Measurements from ENCODE around the gene KBTBD12.

KBTBD12 gene

DNA sequence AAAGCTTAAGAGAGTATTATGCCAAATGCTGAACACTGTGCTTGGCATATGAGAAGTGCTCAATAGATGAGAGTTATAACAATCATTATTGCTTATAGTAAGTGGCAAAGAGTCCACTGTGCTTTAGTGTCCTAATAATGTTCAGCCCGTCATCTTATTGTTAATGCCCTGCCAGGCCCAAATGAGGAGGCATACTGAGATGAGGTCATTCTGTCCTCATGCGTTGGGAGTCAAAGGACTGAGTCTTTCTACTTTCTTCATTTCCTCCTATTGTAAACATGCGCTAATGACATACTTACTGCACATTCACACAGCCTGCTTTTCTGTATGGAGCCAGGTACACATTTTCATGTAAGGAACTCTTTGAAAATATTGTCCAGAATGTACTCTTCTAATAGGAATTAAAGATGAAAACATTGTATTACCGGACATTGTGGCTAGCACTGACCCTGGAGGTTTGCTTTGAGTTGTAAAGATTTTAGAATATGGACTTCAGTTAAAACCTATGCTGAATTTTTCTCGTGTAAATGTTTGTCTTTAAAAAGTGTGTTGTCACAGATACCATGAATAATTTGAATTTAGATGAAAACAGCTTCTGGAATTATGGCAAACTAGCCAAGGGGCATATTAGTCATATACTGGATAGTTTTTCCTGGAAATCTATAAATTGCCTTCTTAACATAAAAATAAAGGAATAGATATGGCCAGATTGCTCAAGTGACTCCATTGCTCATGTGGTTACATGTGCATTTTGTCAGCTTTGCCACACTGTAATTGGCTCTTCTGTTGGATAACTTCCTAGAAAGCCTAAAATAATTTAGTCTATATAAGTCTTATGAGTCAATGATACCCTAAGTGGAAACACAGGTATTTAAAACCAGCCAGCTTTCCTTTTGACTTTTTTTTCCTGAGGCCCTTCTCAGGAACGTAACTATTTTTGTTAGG lies 38.3 kb downstream of the KBTBD12 start:
- DNase-seq = no peak

DNA sequence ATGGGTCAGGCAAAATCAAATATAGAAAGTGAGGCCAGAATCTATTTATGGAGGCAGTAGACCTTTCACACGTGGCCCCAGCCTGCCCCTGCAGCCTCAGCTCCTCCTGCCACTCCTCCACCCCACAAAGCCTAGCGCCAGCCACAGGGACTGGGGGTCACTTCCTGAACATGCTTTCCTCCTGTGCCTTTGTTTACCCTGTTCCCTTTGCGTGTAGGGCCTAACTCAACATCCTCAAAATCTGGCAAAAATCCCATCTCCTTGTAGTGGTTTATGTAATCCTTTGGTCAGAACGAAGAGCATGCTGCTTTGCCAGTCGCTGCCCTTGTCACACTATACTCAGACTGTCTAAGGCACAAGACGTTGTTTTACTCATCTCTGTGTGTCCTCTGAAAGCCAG lies 39.6 kb downstream of the KBTBD12 start:
- no peak for DNase-seq

DNA sequence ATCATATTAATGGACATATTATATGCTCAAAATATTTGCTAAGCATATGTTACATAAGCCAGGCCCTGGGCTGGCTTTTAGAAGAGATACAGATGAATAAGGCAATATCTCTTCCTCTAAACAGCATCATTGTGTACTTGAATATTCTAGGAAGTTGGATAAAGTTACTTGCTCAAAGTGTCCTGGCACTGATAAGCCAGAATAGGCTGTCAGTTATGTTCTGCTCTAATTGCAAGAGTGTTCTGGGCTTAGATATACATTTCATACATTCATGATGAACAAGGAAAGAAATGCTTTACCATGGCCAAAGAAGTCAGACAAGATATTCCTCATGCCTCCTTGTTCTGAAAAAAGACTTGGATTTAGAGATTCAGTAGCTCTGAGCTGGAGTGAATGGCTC lies 40.7 kb downstream of the KBTBD12 start:
- no peak for DNase-seq

DNA sequence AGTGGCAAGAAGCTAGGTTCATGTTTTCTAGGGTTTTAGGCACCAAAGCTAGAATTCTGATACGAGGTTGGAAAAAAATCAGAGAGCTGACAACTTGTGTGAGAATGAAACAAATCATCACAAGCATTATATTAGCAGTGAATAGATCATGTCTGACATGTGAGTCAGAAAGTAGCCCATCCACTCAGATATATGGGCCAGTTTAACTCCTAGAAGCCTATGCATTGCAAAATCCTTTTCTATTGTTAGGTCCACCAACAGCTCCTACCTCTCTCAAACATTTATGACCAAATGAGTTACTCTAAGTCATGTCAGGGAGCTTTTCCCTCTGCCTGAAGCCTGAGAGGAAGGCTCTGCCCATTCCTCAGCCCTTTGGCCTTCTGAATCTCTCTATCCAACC lies 44.0 kb downstream of the KBTBD12 start:
- no peak for DNase-seq

DNA sequence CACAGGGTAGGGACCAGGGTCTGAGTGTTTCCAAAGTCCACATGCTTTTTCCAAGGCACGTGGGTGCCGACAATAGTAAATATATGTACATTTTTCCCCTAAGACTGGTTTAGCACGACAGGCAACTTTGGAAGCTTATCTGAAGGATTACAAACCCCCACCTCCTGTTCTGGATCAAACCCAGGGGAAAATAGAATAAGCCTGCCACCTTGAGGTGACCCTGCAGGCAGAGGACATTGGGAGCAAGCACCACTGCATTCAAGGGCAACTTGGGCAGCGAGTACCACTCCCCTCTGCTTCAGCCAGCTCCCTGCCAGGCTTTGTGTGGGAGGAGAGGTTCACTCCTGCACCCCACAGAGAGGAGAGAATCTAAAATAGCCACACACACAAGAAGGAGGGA lies 44.8 kb downstream of the KBTBD12 start:
- peak; percentile 62 for DNase-seq

DNA sequence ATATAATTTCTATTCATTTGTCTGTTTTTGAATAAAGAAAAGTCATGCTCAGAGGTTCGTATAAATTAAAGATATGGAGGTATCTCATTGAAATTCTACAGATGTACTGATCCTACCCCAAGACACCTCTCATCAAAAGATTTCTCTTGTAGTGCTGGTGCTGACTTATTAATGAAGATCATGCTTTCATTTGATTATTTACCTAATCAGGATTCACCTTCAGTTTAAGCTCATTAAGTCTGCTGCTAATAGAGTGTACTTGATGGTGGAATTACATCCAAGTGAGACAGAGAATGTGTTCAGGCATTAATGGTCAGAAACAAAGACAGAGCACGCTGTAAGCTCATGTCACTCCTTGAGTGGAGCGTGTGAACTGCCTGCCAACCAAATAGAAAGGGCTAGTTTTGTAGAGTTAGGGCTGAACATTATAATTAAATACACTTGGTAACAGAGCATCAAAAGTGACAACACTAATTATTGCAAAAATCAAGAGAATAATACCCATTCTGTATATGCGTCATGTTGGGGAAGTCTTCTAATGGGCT lies 45.5 kb downstream of the KBTBD12 start:
- DNase-seq = no peak

DNA sequence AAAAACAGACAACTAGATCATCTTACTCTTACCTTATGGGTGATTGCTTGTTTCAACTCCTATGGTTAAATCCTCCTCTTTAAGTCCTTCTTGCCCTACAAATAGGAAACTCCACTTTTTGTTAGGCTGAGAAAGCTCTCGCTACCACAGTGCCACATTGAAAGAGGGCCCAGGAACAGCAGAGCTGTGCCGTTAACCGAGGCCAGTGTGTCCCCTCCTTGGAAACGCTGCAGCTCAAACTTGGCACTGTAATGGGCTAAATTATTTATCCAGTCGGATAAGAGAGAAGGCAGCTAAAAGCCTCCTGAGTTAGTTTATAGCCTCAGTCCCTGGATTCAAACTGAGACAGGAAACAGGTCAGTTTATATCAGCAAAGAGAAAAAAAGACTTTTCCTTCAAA lies 46.1 kb downstream of the KBTBD12 start:
- no peak for DNase-seq

DNA sequence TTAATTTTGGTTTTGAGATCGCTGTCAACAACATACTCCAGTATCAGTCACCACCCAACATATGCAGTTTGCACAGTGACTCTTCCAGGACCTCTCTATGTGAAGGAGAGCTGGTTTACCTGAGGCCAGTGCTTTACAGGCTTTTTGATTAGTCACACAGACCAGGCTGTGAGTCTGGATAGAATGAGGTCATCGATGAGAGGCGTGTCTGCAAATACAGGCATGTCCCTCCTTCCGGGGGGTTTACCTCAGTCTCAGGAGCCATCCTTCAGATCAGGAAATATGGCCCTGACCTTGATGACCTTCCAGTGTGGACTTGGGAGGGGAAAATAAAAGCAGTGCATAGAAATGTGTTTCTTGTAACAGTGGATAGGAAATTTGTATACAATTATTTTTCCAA lies 46.9 kb downstream of the KBTBD12 start:
- DNase-seq = no peak

DNA sequence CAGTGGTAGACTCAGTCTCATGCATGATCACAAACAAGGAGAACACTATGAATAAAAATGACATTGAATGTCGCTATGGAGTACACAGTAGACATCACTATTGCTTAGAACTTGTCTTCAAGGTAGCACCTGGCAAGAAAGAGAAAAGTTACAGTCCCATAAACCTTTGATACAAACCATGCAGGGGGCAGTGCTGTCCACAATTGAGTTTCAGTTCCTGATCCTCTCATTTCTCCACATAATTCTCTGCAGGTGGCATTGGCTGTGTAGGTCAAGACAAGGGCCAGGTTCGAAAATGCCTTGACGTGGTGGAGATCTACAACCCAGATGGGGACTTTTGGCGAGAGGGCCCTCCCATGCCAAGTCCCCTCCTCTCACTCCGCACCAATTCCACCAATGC lies 47.9 kb downstream of the KBTBD12 start:
- no peak for DNase-seq

DNA sequence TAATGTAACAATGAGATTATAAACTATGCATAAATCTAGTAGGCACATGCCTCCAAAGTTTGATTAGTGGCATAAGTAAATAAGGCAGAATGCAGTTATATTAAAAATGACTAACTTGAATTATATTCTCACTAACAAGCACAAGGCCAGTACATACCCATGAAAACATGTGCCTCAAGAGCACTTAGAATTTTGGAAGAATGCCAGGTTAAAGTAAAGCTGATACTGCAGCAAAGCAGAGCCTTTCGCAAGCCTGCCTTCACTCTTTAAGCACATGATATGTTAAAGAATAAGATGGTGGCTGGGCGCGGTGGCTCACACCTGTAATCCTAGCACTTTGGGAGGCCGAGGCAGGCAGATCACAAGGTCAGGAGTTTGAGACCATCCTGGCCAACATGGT lies 49.0 kb downstream of the KBTBD12 start:
- no peak for DNase-seq

DNA sequence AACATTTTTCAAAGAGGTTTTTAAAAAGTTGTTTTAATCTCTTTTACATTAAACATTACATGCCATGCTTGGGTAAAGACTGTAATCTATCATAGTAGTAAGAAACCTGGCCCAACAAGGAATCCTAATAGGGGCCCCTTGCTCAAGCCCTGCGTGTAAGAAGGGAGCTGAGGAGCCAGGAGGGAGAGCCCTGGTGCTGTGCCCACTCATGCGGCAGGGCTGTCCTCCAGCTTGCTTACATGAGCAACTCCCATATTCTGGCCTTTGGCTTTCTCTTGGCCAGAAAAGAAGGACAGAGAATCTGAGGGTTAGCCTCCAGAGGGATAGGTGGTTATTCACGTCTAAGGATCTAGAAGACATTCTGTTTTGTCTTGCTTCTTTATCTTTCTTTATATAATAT lies 49.8 kb downstream of the KBTBD12 start:
- DNase-seq = no peak

DNA sequence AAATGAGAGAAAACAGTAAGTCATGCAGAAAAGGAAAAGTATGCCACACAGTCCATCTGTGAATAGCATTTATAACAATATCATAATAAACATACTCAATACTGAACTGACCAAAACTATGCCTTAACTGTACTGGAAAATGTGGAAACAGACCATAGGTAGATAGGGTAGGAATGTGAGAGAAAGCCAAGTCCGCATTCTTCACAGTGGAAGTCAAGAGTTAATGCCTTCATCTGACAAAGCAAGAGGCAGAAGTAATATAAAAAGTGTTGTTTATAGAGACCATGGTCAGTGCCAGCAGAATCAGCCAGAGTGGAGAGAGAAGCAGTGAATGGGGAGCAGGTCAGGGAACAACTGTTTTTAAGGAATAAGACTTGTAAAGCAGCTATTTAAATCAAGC lies 52.3 kb downstream of the KBTBD12 start:
- no peak for DNase-seq

DNA sequence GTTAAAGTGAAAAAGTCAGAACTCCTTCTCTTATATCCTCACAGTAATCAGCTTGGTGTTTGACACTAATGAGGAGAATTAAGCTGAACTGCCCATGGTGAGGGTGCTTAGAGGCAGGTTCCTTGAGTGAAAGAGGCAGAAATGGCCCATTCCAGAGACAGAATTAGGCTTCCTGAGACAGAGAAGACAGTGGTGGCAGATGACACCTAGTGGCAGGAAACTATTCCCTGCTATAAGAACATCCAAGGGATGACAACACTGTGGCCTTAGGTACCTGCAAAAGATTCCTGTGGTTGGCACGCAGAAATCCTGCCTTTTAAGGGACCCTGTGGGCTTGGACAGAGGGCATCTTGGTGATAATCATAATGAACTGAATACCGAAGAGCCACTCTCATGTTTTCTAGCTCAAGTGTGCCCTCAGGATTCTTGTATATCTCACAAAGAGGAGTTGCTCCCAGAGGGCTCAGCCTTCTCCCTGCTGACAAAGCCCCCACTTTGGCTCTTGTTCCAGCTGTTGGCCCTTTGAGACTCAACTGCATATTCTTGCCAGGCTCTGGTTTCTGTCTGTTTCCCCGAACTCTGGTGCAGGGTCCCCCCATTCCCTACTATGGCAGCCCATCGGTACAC lies 56.0 kb downstream of the KBTBD12 start:
- peak; percentile 67 for DNase-seq

DNA sequence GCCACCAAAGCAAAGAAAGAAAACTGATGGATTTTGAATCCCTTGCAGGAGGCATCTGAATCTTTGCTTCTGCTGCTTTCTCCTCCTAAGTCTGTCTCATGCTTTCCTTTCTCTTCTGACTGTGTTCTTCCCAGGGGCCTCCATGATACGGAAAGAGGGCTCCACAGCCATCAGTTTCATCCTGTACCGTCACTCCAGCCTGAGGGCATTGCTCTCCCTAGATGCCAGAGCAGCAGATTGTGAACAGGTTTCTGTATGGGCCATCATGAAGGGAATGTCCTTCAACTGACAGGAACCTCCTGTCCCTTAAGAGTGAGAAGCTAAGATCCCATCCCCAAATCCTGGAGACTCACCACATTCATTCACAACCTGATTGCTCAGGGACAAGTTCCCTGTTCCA lies 59.2 kb downstream of the KBTBD12 start:
- DNase-seq = no peak

DNA sequence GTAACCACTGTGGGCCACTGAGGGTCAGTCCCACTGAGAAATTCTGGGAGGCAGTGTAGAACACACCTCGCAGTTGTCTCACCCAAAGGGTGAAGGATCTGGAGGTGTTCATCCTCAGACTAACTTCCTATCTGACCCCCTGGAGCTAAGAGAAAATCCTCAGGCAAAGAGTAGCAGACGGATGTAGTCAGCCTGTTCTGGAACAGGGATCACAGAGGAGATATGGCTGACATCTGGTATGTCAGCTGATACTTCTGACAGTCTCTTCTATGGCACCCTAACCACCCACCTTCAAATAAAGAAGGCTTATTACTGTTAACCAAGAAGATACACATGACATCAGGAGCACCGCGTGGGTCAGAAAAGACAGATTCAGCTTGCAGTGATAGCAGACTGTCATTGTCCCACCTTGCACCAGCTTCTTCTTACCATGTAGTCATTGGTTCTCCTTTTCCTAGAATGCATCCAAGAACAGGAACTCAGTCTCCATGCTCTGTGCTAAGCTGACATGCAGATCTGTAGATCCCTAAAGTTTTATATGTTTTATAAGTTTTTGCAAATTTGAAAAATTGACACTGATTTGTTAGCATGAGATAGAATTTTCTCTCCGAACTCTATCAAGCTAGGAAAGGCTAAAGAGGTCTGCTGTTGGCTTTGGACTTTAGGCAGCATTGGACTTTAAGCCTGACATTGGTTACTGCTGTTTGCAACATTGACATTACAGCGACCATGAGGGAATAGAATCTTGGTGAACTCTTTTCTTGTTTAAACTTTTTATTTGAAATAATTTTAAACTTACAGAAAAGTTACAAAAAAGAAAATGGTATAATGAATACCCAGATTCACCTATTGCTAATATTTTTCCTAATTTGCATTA lies 60.4 kb downstream of the KBTBD12 start:
- no peak for DNase-seq

DNA sequence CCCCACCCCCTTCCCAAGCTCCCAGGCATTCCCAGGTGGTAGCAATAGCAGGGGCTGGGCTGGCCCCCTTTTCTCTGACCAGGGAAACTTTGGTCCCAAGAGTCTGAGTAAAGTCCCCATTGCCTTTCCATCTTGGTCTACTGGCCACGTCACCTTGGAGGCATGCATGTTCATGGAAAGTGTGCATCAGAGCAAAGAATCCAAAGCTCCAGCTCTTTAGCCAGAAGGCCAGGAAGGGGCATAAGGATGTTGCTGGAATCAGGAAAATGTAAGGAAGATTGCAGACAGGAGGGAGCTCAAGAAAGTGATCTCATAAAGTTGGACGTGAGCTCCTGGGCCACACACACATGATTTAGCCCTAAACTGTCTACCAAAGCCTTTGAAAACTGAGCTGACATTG lies 63.6 kb downstream of the KBTBD12 start:
- no peak for DNase-seq

DNA sequence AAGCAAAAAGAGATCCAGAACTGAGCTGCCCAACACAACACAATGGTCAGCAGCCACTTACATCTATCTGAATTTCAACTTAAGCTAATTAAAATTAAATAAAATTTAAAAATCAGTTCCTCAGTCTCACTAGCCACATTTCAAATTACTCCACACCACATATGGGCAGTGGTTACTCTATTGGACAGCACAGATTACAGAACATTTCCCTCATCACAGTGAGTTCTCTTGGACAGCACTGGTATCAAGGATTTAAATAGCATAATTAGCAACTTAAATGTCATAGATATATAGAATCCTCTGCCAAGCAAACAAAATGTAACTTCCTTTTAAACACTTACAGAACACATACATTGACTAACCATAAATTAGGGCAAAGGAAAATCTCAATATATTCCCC lies 64.4 kb downstream of the KBTBD12 start:
- DNase-seq = no peak

DNA sequence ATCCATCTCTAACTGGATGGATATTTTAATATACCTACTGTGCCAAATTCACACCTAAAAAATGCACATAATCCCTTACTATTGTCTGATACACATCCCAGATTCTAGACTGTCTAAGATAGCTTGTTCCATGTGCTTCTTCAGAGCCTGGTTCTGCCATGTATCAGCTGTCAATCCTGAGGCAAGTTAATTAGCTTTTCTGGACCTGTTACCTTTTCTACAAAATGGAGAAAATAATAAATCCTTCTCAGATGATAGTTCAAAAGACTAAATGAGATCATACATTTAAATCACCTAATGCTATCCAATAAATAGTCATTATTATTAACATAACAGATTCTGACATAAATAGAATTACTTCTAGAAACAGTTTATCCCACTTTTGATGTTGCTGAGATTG lies 66.1 kb downstream of the KBTBD12 start:
- no peak for DNase-seq

DNA sequence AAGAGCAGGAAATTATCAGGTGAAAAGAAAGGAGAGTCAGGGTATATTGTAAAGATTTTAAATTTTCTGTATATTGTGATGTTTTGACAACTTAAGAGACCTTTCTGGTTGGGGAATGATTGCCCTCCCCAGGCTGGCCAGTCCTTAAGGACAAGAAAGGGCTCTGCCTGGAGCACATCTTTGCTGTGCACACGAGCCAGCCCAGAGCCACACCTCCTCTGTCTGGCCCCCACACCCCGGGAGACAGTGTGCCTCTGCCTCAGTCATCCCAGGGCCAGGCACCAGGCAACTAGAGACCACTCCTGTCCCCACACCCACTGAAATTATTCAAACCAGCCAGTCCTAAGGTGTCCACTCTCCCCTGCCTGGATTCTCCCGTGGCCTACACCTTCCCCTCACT lies 67.1 kb downstream of the KBTBD12 start:
- no peak for DNase-seq

DNA sequence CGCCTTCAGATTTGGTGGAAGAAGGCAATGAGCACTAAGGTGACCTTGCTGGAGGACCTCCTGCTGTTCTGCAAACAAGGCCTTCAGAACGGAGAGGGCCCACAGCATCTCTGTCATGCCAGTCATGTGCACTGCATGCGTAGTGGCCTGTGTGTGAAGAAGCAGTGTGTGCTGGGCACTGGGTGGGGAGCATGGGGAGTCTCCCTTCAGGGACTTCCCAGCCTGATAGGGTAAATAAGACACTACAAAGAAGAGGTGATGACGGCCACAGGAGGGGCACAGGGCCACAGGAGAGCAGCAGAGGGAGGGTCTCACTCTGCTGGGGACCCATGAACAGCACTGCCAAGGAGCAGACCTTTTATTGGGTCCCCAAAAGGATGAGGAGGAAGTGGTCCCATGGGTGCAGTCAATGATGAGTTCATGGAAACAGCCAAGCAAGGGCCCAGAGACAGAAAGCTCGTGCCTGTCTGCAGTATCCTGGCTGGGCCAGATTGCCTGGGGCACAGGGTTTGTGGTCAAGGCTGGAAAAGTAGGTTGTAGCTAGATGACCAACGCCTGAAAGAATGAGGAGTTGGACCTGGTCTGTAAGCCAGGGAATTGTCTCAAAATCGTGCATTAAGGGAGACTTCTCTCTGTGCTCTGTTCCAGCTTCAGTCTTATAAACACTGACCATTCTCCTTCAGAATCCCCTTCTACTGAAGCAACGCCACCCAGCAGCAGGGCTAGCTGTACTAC lies 69.4 kb downstream of the KBTBD12 start:
- no peak for DNase-seq

DNA sequence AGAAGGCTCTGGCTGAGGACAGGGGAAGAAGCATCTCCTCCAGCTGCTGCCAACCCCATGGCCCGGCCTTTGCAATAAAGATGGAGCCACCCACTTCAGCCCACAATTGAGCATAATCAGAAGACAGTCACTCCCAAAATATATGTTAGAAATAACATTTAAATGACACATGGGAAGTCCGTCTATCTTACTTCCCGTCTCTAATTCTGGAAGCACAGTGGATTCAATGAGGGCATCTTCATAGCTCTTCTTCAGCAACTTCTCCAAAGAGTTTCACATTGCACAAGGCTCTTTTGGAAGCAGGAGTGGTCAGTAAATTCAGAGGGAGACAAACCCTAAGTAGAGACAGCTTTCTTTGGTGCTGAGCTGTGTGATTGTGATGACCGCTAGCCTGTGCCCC lies 70.2 kb downstream of the KBTBD12 start:
- no peak for DNase-seq

DNA sequence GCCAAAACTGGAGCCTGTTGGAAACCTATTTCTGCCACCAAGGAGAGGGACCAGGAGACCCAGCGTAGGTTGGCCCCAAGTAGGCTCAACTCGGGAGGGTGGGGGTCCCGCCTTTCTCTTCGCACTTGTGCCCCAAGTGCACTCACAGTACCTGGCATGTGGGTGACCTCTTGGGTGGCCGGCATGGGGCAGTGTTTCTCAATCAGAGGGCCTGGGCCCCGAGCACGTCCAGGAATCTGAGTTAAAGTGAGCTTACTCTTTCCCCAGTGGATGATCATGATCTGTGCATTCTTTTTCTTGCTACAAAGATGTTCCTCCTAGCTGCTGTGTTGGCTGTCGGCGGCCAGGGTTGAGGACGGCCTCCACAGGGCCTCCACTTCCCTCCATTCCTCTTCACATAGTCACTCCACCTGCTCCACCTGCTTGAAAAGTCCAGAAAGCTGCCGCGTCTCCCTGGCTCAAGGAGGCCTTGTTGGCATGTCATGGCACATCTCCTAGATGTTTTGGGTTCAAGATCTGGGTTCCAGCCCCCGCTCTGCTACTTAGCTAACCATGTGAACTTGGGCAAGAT lies 70.7 kb downstream of the KBTBD12 start:
- DNase-seq = no peak

All from NCI-H1694 (cell line).